ENCODE measurements around the gene OGDH.

GRCh38 chr7:44587843-44588711 is 18.4 kb upstream of the OGDH start:
- TF ChIP-seq, protein P1, sequence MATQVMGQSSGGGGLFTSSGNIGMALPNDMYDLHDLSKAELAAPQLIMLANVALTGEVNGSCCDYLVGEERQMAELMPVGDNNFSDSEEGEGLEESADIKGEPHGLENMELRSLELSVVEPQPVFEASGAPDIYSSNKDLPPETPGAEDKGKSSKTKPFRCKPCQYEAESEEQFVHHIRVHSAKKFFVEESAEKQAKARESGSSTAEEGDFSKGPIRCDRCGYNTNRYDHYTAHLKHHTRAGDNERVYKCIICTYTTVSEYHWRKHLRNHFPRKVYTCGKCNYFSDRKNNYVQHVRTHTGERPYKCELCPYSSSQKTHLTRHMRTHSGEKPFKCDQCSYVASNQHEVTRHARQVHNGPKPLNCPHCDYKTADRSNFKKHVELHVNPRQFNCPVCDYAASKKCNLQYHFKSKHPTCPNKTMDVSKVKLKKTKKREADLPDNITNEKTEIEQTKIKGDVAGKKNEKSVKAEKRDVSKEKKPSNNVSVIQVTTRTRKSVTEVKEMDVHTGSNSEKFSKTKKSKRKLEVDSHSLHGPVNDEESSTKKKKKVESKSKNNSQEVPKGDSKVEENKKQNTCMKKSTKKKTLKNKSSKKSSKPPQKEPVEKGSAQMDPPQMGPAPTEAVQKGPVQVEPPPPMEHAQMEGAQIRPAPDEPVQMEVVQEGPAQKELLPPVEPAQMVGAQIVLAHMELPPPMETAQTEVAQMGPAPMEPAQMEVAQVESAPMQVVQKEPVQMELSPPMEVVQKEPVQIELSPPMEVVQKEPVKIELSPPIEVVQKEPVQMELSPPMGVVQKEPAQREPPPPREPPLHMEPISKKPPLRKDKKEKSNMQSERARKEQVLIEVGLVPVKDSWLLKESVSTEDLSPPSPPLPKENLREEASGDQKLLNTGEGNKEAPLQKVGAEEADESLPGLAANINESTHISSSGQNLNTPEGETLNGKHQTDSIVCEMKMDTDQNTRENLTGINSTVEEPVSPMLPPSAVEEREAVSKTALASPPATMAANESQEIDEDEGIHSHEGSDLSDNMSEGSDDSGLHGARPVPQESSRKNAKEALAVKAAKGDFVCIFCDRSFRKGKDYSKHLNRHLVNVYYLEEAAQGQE (IDR thresholded peaks at IDR 0.05; ENCODE audit: insufficient read depth in 1 of 2, low read depth in 2 of 2, low read length in 2 of 2): no peak
- no peak for TF ChIP-seq POLR2AphosphoS5 (IDR thresholded peaks at IDR 0.05; ENCODE audit: low read depth, low read length)

Measured in PFSK-1 (cell line).